ENCODE data around the gene MN1.
"Not testable (repeated sequence)": the region's sequence is repeated elsewhere in the genome, so short reads cannot be mapped to it uniquely, and the experiment has no call there.

The MN1 gene

GRCh38 chr22:27757928-27758525 is 43.5 kb downstream of the MN1 start:
- DNase-seq (ENCODE audit: low read depth) = no peak

DNA sequence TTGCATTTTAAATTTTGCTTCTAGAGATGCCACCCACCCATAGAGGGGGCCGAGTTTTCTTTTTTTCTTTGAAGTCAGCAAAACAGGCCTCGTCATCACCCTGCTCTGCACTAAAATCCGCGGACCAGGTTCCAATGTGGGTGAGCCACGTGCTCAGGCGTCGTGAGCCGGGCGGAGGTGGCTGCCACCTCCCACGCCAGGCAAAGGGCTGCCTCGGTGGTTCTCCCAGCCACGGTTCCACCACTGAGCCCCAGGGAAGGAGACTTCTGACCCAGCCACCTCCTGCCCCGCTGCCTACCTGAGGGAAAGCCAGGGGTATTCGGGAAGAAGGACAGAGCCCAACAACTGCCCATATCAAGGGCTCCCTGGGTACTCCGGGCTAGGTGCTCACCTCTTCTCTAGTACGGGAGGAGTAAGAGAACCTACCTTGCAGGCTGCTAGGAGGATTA is 45.3 kb downstream of the MN1 start:
- DNase-seq (ENCODE audit: low read depth) = no peak

DNA sequence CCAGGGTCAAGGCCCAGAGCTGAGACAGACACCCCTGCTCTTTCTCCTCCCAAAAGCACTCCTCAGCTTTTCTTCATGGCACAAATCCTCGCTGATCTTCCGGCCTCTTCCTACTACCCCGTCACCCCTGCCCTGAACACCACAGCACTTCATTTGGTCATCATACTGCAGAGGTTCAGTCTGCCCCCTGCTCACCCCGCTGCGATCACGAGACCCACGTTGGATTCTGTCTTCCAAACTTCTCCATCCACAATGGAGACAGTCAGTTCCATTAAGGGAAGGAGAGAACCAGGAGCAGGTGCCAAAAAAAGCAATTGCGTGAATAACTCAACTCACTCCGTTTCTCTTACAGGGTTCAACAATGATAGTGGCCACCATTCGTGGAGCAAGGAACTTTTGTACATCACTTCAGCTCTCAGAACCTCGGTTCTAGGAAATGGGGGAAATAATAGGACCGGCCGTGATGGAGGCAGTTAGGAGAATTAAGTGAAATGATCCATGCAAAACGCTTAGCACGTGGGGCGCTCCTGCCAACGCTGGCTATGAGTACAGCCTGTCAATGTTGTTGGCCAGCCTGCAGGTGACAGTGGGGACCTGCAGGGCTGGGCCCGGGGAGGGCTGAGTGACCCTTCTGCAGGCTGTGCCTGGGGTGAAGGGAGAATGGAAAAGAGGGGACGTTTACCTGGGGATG is 45.9 kb downstream of the MN1 start:
- DNase-seq (ENCODE audit: low read depth) = no peak

DNA sequence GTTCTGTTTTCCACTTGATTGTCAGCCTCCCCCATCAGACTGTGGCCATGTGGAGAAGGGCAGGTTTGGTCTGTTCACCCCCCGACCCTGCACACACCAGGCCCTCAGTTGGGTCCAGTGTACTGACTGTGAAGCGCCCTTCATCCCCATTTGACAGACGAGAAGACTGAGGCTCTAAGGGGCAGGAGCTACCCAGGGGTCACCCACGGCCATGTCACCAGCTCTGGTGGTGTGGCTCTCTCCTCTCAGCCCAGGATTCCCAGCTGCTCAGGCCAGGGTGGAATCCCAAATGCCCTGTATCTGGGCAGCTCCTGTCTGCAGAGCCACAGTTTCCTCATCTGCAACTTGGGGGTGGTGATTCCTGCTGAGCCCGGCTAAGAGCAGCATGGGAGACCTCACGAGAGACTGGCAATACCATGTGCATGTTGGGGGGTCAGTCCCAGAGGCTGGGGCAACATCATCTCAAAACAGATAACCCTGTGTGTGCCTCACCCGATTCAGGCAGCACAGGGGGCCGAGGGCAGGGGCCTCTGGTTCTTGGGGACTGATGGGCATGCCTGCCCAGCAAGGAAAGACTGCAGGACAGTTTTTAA is 46.6 kb downstream of the MN1 start:
- no peak for DNase-seq (ENCODE audit: low read depth)

GRCh38 chr22:27754247-27754887 is 47.2 kb downstream of the MN1 start:
- DNase-seq (ENCODE audit: low read depth) = no peak

DNA sequence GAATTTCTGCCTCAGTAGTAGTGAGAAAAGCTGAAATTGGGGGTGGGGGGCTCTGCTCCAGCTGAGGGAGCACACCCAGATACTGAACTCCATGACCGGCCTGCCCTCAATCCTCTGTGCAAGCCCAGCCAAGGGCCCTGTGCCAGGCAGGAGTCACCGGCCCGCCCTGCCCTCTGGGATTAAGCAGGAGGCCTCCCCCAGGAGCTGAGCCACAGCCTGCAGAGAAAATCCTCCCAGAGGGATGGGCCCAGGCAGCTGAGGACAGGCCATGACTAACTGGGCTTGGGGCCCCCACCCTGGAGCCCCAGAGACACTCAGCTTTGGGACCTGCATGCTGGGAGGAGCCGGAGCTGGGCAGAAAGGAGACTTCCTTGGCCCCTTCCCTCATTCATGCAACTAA is 48.8 kb downstream of the MN1 start:
- DNase-seq (ENCODE audit: low read depth) = no peak

DNA sequence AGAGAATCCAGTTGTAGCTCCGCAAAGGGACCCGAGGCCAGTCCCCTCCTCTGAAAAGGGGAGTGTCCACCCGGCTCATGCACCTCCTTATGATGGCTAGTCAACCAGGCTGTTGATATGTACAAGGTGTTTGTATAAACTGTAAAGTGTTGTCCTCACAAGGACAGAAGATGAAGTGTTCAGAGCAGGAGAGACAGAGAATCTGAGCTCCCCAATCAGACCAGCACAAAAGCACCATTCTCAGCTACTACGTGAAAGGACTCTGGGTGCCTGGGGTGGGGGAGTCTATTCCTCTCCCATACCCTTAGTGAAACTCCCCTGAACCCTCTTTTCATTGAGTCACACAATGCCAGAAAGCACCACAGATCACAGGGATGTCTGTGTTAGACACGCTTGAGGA is 49.4 kb downstream of the MN1 start:
- DNase-seq (ENCODE audit: low read depth) = no peak

- no peak for DNase-seq (ENCODE audit: low read depth)
Observed at GRCh38 chr22:27751277-27752070, 50.1 kb downstream of the MN1 start.

- no peak for DNase-seq (ENCODE audit: low read depth)
Observed at GRCh38 chr22:27750584-27751265, 50.8 kb downstream of the MN1 start.

- no peak for DNase-seq (ENCODE audit: low read depth)
Observed at GRCh38 chr22:27749597-27750225, 51.8 kb downstream of the MN1 start.

DNA sequence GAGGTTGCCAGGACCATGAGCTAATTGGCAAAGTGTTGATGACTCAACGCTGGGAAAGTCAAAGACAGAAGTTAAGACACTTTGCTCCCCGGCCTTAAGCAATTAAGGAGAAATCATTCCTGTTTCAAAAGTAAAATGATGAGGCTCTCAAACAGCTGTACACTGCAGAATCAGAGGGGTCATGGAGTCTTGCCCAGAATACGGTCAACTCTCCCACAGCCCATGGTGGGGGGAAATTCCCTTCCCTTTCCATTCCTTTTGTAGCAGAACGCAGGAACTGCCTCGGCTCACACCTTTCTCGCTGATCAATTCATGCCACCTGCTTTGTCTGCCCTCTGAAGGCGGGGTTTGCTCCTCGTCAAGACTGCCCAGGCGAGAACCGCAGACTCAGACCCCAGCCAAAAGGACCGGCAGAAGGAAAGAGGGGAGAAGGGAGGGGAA is 52.8 kb downstream of the MN1 start:
- DNase-seq (ENCODE audit: low read depth) = no peak

DNA sequence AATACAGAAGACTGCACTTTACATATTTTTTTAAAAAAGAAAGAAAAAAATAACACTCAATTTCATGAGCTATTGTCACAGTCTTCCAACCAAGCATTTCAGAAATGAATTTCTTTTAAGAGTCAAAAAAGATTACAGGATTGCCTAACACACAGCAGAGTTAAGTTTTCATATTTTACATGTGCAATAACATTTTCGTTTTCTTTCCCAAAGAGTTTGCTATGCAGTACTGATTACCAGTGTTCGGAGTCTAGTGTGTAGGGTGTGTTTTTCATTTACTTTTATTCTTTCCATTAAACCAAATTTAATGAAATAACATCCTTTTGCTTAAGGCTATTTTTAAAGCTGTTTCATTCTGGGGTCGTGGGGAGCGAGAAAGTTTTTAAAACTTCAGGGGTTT is 53.2 kb downstream of the MN1 start:
- no peak for DNase-seq (ENCODE audit: low read depth)

DNA sequence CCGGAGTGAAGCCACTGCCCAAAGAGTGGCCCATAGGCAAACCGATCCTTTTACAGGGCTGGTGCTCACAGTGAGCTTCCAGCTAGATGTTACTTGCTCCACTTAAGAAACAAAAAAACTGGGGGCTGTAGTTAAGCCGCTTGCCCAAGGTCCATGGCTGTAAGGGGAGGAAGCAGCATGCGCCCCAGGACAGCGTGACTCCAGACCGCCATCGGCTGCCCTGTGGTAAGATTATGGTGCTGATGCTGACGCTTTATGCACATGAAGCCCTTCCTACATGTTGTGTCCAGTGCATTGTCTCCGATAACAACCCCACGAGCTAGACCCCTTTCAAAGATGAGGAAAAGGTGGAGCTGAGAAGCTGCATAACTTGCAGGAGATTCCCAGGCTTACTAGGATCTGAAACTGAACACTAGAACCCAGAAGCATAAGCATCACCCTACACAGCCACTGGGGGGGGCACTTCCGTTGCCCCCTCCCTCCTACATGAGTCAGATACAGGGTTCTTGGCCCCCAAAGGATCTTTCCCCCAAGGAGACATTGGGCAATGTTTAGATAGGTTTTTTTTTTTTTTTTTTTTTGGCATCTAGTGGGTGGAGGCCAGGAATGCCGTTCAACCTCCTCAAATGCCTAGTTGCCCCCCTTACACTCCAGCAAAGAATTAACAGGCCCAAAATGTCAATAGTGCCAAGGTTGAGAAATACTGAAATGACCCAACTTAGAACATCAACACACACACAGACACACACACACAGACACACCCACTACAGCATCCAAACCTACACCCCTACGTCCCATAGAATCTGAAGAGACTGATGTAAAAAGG is 53.9 kb downstream of the MN1 start:
- no peak for DNase-seq (ENCODE audit: low read depth)

GRCh38 chr22:27746918-27747317 is 54.6 kb downstream of the MN1 start:
- no peak for DNase-seq (ENCODE audit: low read depth)

GRCh38 chr22:27745809-27746208 is 55.7 kb downstream of the MN1 start:
- DNase-seq (ENCODE audit: low read depth) = no peak

DNA sequence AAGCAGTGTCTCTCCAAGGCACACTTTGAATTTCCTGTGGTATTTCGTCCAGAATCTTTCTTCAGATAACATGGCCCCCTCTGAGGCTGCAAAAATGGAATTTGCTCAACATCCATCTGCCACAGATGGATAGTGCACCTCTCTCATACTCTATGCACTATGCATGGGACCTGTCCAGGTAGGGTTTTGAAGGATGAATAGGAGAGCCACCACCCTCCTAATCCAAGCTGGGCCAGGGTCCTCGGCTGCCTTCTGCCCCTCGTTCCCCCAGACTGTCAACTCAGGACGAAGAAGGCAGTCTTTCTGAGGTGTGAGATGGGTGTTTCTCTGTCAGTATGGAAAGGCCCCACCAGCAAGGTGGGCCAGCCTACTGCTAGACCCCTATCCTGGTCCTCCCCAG is 56.4 kb downstream of the MN1 start:
- no peak for DNase-seq (ENCODE audit: low read depth)

- DNase-seq (ENCODE audit: low read depth) = not testable (repeated sequence)
Observed at GRCh38 chr22:27744078-27744477, 57.5 kb downstream of the MN1 start.

- DNase-seq (ENCODE audit: low read depth) = no peak
Observed at GRCh38 chr22:27740202-27740748, 61.3 kb downstream of the MN1 start.

DNA sequence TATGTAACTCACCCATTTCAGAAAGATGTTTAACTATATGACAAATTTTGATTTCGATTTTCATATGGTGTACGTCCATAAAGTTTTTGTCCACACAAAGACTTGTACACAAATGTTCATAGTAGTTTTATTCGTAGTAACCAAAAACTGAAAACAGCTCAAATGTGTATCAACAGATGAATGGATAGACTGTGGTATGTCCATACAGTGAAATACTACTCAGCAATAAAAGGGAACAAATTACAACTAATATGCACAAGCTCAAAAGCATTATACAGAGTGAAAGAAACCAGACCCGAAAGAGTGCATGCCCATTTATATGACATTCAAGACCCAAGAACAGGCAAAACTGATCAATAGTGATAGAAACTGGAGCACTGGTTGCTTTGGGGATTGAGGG is 64.0 kb downstream of the MN1 start:
- no peak for DNase-seq (ENCODE audit: low read depth)

GRCh38 chr22:27734066-27734465 is 67.5 kb downstream of the MN1 start:
- no peak for DNase-seq (ENCODE audit: low read depth)
